HepG2 (cell line): ENCODE measurements around the gene RSKR. TPM values are rescaled to one million over a fixed set of nuclear protein-coding genes. Genes with fewer than 3 reads are reported as not detected.

ENCODE experiments used
- CREM ChIP-seq, 2 experiments: sonication (generic) in 1 of 2; formaldehyde crosslinking in 1 of 2; IDR thresholded peaks; 2 replicates each; pipeline versions ENCODE4 v1.4.0 to v1.6.1; 2016 to 2020; ENCODE audit warnings: antibody characterized with exemption in 1 of 2, mild to moderate bottlenecking in 1 of 2, missing genetic modification reagents in 1 of 2
- FOXO1 ChIP-seq: sonication (generic); formaldehyde crosslinking; IDR thresholded peaks from 2 replicates; pipeline ENCODE4 v1.4.0; 2020; ENCODE audit warnings: missing genetic modification reagents
- MAFG ChIP-seq: sonication (generic); formaldehyde crosslinking; IDR thresholded peaks from 2 replicates; pipeline ENCODE4 v1.5.1; 2020; ENCODE audit warnings: mild to moderate bottlenecking, missing genetic modification reagents
- PLRG1 ChIP-seq: fragments of 450-650 bp; conservative IDR thresholded peaks from 2 replicates; pipeline ENCODE4 v1.6.1; 2016
- RELA ChIP-seq: sonication (generic); formaldehyde crosslinking; IDR thresholded peaks from 2 replicates; pipeline ENCODE4 v1.4.0; 2020; ENCODE audit warnings: missing genetic modification reagents
- SMAD1 ChIP-seq: sonication (generic); formaldehyde crosslinking; IDR thresholded peaks from 2 replicates; pipeline ENCODE4 v1.4.0; 2020; ENCODE audit warnings: missing genetic modification reagents, low read depth, mild to moderate bottlenecking, borderline replicate concordance
- TARDBP ChIP-seq: sonication (generic); formaldehyde crosslinking; IDR thresholded peaks from 2 replicates; pipeline ENCODE4 v1.8.0; 2022; ENCODE audit warnings: mild to moderate bottlenecking, missing genetic modification reagents
- ZFP90 ChIP-seq: sonication (generic); formaldehyde crosslinking; IDR thresholded peaks from 2 replicates; pipeline ENCODE4 v1.8.0; 2022; ENCODE audit warnings: missing genetic modification reagents, mild to moderate bottlenecking, inconsistent platforms, borderline replicate concordance
- ZFYVE20 ChIP-seq: sonication (generic); formaldehyde crosslinking; IDR thresholded peaks from 2 replicates; pipeline ENCODE4 v1.8.0; 2023; ENCODE audit warnings: low read depth, mild to moderate bottlenecking, moderate library complexity, missing genetic modification reagents, borderline replicate concordance
- ZNF138 ChIP-seq: sonication (generic); formaldehyde crosslinking; IDR thresholded peaks from 2 replicates; pipeline ENCODE4 v1.5.0; 2020; ENCODE audit warnings: mild to moderate bottlenecking, low read depth, missing genetic modification reagents
- ZNF501 ChIP-seq: sonication (generic); formaldehyde crosslinking; IDR thresholded peaks from 2 replicates; pipeline ENCODE4 v1.5.1; 2020; ENCODE audit warnings: mild to moderate bottlenecking, moderate library complexity, missing genetic modification reagents
- ZNF772 ChIP-seq: sonication (generic); formaldehyde crosslinking; IDR thresholded peaks from 2 replicates; pipeline ENCODE4 v1.5.0; 2020; ENCODE audit warnings: mild to moderate bottlenecking, missing genetic modification reagents
- polyA plus RNA-seq, 8 experiments: library from polyadenylated mRNA; depleted of rRNA in 3 of 8; stranded (reverse) in 7 of 8; unstranded in 1 of 8; fragments of >200 nt; fragmentation: Illumina TruSeq in 4 of 8; extraction: Trizol in 4 of 8; gene quantifications; 2 replicates each; pipeline versions ENCODE4 v1.2.1 to v1.2.3, GENCODE V29; 2011 to 2016; ENCODE audit warnings: low read depth in 4 of 8, missing spikeins in 1 of 8, mixed read lengths in 1 of 8; ENCODE audit not compliant: insufficient read depth in 1 of 8
- total RNA-seq, 5 experiments: library from RNA; depleted of rRNA; stranded (reverse); fragments of >200 nt; fragmentation: Illumina TruSeq; extraction: Trizol; gene quantifications; 2 replicates each; pipeline ENCODE4 v1.2.3, GENCODE V29; 2016; ENCODE audit warnings: low read depth in 1 of 5
- TF ChIP-seq, protein P1 (sequence below): sonication (generic); formaldehyde crosslinking; IDR thresholded peaks from 2 replicates; pipeline ENCODE4 v1.4.0; 2020; ENCODE audit warnings: missing genetic modification reagents
- TF ChIP-seq, protein P2 (sequence below): sonication (generic); formaldehyde crosslinking; IDR thresholded peaks from 2 replicates; pipeline ENCODE4 v1.8.1; 2022; ENCODE audit warnings: mild to moderate bottlenecking, missing genetic modification reagents
- TF ChIP-seq, protein P3 (sequence below): sonication (generic); formaldehyde crosslinking; IDR thresholded peaks from 2 replicates; pipeline ENCODE4 v1.5.1; 2020; ENCODE audit warnings: missing genetic modification reagents, mild to moderate bottlenecking, borderline replicate concordance
- TF ChIP-seq, protein P4 (sequence below): sonication (generic); formaldehyde crosslinking; IDR thresholded peaks from 2 replicates; pipeline ENCODE4 v1.4.0; 2020; ENCODE audit warnings: mild to moderate bottlenecking, low read depth, missing genetic modification reagents
- TF ChIP-seq, protein P5 (sequence below): sonication (generic); formaldehyde crosslinking; IDR thresholded peaks from 2 replicates; pipeline ENCODE4 v1.5.0; 2020; ENCODE audit warnings: mild to moderate bottlenecking, missing genetic modification reagents, moderate library complexity

RSKR gene
- total and polyA plus RNA-seq, 2 of the 13 experiments (the other 11 are each of a cell fraction or from before 2014, with no cell fraction given), result 5.0 to 10.4 TPM

DNA sequence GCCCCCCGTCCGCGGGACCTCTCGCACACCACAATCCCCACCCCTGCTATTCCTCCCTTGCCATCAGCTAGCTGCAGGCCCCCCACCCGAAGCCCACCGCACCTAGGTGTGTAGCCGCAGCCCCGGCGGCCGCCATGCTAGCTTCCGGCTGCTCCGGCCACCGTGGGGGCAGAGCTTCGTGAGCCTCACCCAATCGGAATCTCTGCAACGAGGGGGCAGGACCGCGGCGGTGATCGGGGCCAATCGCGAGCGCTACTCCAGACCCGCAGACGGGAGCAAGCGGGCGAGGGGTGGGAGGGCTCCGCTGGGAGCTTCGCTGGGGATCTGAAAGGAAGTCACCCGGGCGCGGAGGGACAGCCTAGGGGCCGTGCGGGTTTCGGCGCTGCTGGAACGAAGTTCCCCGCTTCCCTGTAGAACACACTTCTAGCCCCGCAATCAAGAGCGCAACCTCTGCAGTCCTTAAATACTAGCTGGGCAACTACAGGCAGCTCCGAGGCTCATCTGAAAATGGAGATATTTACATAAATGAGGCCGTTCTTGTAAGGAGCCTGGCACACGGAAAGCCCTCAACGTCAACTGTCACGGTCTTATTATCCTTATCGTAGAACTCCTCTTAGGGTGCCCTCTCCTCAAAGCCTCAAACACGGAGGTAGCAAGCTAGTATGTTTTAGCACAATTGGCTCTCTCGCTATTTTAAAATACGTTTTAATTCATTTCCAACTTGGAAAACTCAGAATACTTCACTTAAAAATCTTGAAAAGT lies 42.4 kb downstream of the RSKR start, which contains the start of gene PIGS (continued):
- TF ChIP-seq, protein P1, sequence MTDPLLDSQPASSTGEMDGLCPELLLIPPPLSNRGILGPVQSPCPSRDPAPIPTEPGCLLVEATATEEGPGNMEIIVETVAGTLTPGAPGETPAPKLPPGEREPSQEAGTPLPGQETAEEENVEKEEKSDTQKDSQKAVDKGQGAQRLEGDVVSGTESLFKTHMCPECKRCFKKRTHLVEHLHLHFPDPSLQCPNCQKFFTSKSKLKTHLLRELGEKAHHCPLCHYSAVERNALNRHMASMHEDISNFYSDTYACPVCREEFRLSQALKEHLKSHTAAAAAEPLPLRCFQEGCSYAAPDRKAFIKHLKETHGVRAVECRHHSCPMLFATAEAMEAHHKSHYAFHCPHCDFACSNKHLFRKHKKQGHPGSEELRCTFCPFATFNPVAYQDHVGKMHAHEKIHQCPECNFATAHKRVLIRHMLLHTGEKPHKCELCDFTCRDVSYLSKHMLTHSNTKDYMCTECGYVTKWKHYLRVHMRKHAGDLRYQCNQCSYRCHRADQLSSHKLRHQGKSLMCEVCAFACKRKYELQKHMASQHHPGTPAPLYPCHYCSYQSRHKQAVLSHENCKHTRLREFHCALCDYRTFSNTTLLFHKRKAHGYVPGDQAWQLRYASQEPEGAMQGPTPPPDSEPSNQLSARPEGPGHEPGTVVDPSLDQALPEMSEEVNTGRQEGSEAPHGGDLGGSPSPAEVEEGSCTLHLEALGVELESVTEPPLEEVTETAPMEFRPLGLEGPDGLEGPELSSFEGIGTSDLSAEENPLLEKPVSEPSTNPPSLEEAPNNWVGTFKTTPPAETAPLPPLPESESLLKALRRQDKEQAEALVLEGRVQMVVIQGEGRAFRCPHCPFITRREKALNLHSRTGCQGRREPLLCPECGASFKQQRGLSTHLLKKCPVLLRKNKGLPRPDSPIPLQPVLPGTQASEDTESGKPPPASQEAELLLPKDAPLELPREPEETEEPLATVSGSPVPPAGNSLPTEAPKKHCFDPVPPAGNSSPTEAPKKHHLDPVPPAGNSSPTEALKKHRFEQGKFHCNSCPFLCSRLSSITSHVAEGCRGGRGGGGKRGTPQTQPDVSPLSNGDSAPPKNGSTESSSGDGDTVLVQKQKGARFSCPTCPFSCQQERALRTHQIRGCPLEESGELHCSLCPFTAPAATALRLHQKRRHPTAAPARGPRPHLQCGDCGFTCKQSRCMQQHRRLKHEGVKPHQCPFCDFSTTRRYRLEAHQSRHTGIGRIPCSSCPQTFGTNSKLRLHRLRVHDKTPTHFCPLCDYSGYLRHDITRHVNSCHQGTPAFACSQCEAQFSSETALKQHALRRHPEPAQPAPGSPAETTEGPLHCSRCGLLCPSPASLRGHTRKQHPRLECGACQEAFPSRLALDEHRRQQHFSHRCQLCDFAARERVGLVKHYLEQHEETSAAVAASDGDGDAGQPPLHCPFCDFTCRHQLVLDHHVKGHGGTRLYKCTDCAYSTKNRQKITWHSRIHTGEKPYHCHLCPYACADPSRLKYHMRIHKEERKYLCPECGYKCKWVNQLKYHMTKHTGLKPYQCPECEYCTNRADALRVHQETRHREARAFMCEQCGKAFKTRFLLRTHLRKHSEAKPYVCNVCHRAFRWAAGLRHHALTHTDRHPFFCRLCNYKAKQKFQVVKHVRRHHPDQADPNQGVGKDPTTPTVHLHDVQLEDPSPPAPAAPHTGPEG (CRISPR knock-in tag), result 0 out of 2 replicates have a peak, but pooled peaks have one; percentile 61
- no peak for TF ChIP-seq ZFP90 (CRISPR knock-in tag)
- TF ChIP-seq, protein P2, sequence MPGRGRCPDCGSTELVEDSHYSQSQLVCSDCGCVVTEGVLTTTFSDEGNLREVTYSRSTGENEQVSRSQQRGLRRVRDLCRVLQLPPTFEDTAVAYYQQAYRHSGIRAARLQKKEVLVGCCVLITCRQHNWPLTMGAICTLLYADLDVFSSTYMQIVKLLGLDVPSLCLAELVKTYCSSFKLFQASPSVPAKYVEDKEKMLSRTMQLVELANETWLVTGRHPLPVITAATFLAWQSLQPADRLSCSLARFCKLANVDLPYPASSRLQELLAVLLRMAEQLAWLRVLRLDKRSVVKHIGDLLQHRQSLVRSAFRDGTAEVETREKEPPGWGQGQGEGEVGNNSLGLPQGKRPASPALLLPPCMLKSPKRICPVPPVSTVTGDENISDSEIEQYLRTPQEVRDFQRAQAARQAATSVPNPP (CRISPR knock-in tag), result no peak
- no peak for TF ChIP-seq ZNF772
- no peak for TF ChIP-seq ZFYVE20 (CRISPR knock-in tag)
- no peak for TF ChIP-seq RELA
- TF ChIP-seq, protein P3, sequence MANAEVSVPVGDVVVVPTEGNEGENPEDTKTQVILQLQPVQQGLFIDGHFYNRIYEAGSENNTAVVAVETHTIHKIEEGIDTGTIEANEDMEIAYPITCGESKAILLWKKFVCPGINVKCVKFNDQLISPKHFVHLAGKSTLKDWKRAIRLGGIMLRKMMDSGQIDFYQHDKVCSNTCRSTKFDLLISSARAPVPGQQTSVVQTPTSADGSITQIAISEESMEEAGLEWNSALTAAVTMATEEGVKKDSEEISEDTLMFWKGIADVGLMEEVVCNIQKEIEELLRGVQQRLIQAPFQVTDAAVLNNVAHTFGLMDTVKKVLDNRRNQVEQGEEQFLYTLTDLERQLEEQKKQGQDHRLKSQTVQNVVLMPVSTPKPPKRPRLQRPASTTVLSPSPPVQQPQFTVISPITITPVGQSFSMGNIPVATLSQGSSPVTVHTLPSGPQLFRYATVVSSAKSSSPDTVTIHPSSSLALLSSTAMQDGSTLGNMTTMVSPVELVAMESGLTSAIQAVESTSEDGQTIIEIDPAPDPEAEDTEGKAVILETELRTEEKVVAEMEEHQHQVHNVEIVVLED (CRISPR knock-in tag), result peak; percentile 58
- TF ChIP-seq, protein P4, sequence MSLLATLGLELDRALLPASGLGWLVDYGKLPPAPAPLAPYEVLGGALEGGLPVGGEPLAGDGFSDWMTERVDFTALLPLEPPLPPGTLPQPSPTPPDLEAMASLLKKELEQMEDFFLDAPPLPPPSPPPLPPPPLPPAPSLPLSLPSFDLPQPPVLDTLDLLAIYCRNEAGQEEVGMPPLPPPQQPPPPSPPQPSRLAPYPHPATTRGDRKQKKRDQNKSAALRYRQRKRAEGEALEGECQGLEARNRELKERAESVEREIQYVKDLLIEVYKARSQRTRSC, result no peak
- TF ChIP-seq ZNF501 (CRISPR knock-in tag), result peak; percentile 87; the same call in 1 of the 2 replicates
- TF ChIP-seq, protein P5, sequence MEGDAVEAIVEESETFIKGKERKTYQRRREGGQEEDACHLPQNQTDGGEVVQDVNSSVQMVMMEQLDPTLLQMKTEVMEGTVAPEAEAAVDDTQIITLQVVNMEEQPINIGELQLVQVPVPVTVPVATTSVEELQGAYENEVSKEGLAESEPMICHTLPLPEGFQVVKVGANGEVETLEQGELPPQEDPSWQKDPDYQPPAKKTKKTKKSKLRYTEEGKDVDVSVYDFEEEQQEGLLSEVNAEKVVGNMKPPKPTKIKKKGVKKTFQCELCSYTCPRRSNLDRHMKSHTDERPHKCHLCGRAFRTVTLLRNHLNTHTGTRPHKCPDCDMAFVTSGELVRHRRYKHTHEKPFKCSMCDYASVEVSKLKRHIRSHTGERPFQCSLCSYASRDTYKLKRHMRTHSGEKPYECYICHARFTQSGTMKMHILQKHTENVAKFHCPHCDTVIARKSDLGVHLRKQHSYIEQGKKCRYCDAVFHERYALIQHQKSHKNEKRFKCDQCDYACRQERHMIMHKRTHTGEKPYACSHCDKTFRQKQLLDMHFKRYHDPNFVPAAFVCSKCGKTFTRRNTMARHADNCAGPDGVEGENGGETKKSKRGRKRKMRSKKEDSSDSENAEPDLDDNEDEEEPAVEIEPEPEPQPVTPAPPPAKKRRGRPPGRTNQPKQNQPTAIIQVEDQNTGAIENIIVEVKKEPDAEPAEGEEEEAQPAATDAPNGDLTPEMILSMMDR, result no peak
- TF ChIP-seq SMAD1 (CRISPR knock-in tag), result no peak
- TF ChIP-seq PLRG1, result no peak
- TF ChIP-seq CREM (IDR thresholded peaks at IDR 0.05), result no peak
- TF ChIP-seq CREM (CRISPR knock-in tag; IDR thresholded peaks at IDR 0.05), result no peak
- no peak for TF ChIP-seq FOXO1 (CRISPR knock-in tag)
- TF ChIP-seq ZNF138, result peak; percentile 76; the same call in 1 of the 2 replicates
- TF ChIP-seq MAFG (CRISPR knock-in tag), result no peak
- peak; percentile 35; the same call in 1 of the 2 replicates for TF ChIP-seq TARDBP (CRISPR knock-in tag)
